Stimulated activated CD8-positive, alpha-beta memory T cell treated with anti-CD3 and anti-CD28 coated beads, Interleukin-12 subunit alpha, Interleukin-12 subunit beta, amount 100 ng/mL, for 4 hours (primary cell): ENCODE results near the gene GABPB1.

Experiments
- DNase-seq: peaks from one replicate; pipeline ENCODE4 v3.0.0-alpha.2; 2020; ENCODE audit warnings: low read depth

The GABPB1 gene

DNA sequence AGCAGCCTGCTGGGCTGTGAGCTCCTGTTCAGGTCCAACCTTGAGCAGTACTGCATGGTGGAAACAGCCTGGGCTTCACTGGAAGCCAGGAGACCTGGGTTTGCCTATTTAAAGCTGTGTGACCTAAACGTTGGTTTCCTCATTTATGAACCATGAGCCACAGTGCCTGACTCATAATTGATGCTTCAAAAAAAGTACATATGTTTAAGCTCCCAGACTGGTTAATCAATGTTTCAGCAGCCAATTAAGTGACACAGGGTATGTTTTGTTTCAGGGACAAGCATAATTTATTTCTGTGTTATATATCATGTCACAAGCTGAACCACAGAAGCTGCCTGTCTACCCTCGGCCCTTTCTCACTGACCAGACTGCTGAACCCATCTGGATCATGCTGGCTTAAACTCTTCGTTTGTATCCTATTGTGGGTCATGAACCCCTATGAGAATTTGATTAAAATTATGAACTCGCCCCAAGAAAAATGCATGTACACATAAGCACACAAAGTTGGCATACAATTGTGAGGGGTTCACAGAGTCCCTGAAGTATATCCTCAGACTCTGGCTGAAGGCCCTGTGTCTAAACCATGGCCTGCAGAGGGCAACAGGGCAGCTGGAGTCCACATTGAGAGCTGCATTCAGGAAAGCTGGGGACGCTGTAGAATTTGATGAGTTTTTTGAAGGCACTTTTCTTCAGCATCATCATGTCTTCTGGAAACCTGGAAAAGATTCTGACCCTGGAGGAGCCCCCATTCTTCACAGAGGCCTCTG lies 113.1 kb downstream of the GABPB1 start:
- DNase-seq: no peak

DNA sequence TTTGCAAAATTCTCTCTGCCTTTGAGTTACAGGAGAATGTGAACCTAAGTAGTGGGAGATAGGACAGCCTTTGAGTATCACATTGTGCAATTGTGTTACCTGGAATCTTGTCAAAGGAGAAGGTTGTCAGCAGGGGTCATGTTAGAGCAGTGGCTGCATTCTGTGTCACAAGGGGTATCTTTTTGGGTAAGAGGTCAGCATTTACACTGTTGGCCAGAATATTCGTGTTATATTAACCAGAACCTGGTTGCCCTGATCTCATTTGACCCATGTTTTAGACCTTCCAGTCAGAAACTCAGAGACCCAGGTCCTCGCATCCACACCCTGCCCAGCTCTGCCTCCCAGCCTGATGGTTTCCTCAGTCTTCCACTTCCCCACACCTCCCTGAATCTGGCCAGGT lies 116.7 kb downstream of the GABPB1 start:
- no peak for DNase-seq

DNA sequence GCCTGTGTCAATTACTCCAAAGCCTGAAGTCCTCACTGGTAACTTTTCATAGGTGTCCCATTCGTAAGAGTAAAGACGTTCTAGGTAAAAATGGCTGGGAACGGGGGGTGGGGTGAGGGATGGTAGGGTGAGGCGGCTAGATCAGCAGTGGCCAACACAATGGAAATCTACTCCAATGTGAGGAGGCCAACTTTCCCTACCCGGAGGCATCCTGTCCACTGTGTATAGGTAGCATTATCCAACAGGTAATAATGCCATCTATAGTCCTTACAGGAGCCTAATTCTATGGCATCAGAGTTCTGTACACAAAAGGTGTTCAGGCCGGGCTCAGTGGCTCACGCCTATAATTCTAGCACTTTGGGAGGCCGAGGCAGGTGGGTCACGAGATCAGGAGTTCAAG lies 118.6 kb downstream of the GABPB1 start:
- DNase-seq: no peak

DNA sequence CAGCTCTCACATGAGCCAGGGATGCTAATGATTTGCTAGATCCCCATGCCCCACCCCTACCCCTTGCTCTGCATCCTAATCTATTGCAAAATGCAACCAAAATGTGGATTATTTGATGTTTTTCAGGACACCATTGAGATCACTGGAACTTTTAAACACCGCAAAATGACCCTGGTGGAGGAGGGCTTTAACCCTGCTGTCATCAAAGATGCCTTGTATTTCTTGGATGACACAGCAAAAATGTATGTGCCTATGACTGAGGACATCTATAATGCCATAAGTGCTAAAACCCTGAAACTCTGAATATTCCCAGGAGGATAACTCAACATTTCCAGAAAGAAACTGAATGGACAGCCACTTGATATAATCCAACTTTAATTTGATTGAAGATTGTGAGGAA lies 119.2 kb downstream of the GABPB1 start:
- DNase-seq: no peak

DNA sequence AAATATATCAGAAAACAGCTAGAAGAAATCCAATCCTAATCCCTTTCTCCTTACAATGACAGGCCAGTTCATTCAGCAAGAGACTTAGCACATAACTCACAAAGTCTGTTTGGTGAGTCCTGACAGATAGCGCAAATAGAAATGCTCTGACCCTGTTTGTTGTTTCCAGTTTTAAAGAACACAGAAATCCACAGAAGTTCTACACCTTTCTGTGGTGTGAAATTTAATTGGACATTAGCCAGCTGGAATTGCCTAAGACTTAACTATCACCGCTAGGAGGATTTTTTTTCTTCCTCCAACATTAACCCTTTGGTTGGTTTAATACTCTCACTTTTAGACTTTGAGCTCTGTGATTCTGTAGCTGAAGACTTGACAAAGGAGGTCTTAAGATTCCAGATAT lies 120.2 kb downstream of the GABPB1 start:
- DNase-seq: no peak

DNA sequence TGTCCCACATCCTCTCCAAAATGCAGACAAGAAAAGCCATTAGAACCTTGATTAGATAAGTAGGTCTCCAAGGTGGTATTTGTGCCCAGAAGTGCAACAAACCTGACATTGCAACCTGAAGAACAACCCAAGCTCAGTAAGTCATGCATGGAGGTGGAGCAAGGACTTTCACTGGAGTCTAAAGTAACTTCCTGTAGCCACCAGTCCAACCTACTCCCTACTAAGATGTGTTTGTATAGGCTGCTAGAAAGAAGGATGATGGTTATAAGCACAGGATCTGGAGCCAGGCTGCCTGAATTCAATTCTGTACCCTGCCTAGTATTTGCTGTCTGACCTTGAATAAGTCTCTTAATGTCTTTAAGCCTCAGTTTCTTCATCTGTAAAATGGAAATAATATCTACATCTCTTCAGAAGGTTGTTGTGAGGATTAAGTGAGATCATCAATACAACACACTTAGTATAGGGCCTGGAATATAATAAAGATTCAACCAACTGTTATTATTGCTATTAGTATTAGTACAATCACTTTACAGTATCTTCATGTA lies 121.7 kb downstream of the GABPB1 start:
- DNase-seq: no peak

DNA sequence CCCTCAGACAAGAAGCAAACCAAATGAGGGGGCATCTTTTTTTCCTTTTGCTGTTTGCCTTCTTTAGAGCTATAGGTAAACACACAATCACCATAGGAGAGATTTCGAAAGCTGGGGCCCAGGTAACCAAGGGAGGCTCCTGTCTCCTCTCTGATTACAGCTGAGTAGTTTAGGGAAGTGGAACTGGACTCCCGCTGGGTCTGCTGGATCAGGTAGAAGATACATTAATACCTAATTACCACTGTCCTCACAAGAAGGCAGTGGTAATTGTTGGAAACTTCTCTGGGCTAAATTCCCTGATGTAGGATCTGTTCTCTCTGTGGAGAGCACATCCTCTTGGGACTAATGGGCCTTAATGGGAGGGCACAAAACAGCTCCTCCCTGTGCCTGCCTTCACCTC lies 122.2 kb downstream of the GABPB1 start:
- no peak for DNase-seq

DNA sequence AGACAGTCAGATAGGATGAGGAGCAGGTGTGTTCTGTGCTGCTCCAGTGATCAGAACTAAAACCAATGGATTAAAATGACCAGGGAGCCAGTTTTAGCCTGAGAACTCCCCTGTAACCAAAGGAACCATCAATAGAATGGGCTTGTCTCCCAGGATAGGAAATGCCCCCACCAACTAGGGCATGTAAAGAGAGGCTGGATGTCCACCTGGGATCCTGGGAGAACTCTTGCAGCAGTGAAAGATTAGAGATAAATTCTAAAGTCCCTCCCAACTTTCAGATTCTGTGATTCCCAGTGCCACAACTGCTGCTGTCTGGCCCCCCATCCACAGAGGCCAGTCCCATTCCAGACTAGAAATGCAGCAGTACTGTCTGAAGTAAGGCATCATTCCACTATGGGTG lies 123.2 kb downstream of the GABPB1 start:
- no peak for DNase-seq

DNA sequence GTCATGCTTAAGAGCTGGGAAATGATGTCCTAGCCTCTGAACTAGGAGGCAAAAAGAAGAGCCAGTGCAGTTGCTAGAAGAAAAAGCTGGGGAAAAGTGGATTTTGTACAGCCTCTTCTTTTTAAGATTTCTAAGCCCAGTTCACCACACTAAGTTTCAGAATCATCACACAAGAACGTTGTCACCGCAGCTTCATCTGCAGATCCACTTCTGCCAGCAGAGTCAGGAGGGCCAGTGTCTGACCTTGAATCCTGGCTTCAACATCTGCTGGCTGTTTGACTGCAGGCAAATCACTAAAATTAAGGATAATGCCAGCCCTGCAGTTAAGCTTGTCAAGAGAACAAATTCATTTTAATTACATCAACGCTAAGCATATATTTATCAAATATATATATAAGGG lies 125.7 kb downstream of the GABPB1 start:
- no peak for DNase-seq

DNA sequence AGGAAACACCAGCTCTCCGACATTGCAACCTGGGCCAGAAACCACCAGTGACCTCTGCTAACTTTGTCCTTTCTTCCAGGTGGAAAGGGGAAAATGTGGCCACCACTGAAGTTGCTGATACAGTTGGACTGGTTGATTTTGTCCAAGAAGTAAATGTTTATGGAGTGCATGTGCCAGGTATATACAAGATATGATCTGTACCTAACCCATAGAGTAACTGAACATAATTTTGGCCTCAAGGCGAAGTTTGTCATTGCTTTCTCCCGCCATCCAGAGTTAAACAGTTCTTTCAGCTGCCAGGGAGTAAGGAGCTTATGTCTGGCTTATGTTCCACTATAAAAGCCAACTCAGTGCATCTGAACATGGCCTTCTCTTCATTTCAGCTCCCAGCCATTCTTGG lies 126.1 kb downstream of the GABPB1 start:
- no peak for DNase-seq

DNA sequence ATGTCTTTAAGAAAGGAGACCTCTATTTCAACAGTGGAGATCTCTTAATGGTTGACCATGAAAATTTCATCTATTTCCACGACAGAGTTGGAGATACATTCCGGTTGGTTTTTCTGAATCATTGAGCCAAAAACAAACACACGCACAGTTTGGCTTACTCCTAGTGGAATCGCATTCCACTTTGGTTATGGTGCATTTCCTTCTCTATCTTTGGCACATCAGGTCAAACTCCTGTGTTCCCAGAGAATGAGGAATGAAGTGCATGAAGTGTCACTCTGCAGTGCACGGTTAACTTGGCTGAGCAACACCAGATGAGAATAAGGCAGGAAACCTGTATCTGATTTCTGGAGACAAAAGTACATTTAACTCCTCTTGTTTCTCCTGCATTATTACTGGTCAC lies 127.9 kb downstream of the GABPB1 start:
- no peak for DNase-seq

DNA sequence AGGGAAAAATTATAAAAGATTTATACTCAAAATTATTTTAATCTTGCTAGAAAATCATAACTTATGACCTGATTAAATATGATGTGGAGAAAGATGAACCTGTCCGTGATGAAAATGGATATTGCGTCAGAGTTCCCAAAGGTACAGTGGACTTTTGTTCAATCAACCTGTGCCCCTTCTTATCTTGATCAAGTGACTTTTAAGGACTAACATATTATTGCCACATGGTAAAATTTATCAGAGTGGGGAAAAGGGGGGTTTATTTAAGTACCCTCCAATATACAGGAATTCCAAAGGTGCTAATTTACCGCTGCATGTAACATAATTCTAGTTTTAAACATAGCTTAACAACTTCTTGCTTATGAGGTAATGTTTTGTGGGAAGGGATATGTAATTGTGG lies 129.1 kb downstream of the GABPB1 start:
- DNase-seq: no peak
